Measurements from ENCODE around the gene TMEM212.

Gene TMEM212

GRCh38 chr3:171873580-171873979 lies 30.4 kb downstream of the TMEM212 start:
- no peak for DNase-seq (ENCODE audit: low read depth in 1 of 2, low spot score in 1 of 2)
- Histone ChIP-seq H3K27me3 (ENCODE audit: insufficient read depth, poor library complexity, severe bottlenecking) (no peaks in the 10 kb centered on the region), H3K27ac (replicated peaks) (no peak overlapping the region), H3K4me3 (replicated peaks; ENCODE audit: insufficient read depth, low read length) (no peak overlapping the region)
- TF ChIP-seq POLR2AphosphoS5 (IDR thresholded peaks at IDR 0.05; ENCODE audit: low read depth), result no peak
- TF ChIP-seq SPI1 (IDR thresholded peaks at IDR 0.05; ENCODE audit: borderline replicate concordance, low read depth), result no peak
- TF ChIP-seq REST (IDR thresholded peaks at IDR 0.05; ENCODE audit: insufficient replicate concordance, low read depth), result no peak
- TF ChIP-seq GABPA (IDR thresholded peaks at IDR 0.05; ENCODE audit: low read depth), result no peak
- TF ChIP-seq CTCF (IDR thresholded peaks at IDR 0.05; ENCODE audit: insufficient read depth, low read length), result no peak

GRCh38 chr3:171874251-171874681 lies 31.1 kb downstream of the TMEM212 start:
- DNase-seq (ENCODE audit: low read depth in 1 of 2, low spot score in 1 of 2), result no peak
- Histone ChIP-seq H3K27me3 (ENCODE audit: insufficient read depth, poor library complexity, severe bottlenecking) (no peaks in the 10 kb centered on the region), H3K4me3 (replicated peaks; ENCODE audit: insufficient read depth, low read length) (no peak overlapping the region), H3K27ac (replicated peaks) (no peak overlapping the region)
- TF ChIP-seq REST (IDR thresholded peaks at IDR 0.05; ENCODE audit: insufficient replicate concordance, low read depth) (no peak), SPI1 (IDR thresholded peaks at IDR 0.05; ENCODE audit: borderline replicate concordance, low read depth) (no peak), POLR2AphosphoS5 (IDR thresholded peaks at IDR 0.05; ENCODE audit: low read depth) (no peak), CTCF (IDR thresholded peaks at IDR 0.05; ENCODE audit: insufficient read depth, low read length) (no peak), GABPA (IDR thresholded peaks at IDR 0.05; ENCODE audit: low read depth) (no peak)

GRCh38 chr3:171874879-171875278 lies 31.7 kb downstream of the TMEM212 start:
- no peak overlapping the region for H3K27ac ChIP-seq (replicated peaks)
- TF ChIP-seq SPI1 (IDR thresholded peaks at IDR 0.05; ENCODE audit: borderline replicate concordance, low read depth) (no peak), POLR2AphosphoS5 (IDR thresholded peaks at IDR 0.05; ENCODE audit: low read depth) (no peak), REST (IDR thresholded peaks at IDR 0.05; ENCODE audit: insufficient replicate concordance, low read depth) (no peak), CTCF (IDR thresholded peaks at IDR 0.05; ENCODE audit: insufficient read depth, low read length) (no peak), GABPA (IDR thresholded peaks at IDR 0.05; ENCODE audit: low read depth) (no peak)
- DNase-seq (ENCODE audit: low read depth in 1 of 2, low spot score in 1 of 2), result no peak
- H3K27me3 ChIP-seq (ENCODE audit: insufficient read depth, poor library complexity, severe bottlenecking), result no peaks in the 10 kb centered on the region
- no peak overlapping the region for H3K4me3 ChIP-seq (replicated peaks; ENCODE audit: insufficient read depth, low read length)
